Measurements from ENCODE around the gene ANKDD1B. TPM values are rescaled to one million over a fixed set of nuclear protein-coding genes. Genes with fewer than 3 reads are reported as not detected.

The ANKDD1B gene
- total and polyA plus RNA-seq, 3 experiments from 2014 or later: 0.12 to 0.44 TPM; not detected in 1

GRCh38 chr5:75637949-75638348, 26.7 kb downstream of the ANKDD1B start:
- peaks cover 0 to 7% of the 10 kb centered on the region in 2 donors for H3K27me3 Mint-ChIP-seq

GRCh38 chr5:75639535-75640311, 28.5 kb downstream of the ANKDD1B start:
- Histone ChIP-seq H3K27me3 (ENCODE audit: insufficient read depth, low read length, poor library complexity, severe bottlenecking) (no peaks in the 10 kb centered on the region), H3K4me3 (ENCODE audit: low read length) (no peak overlapping the region), H3K27ac (ENCODE audit: low read depth, low read length) (no peak overlapping the region), H3K36me3 (ENCODE audit: insufficient read depth, low read length) (no peaks in the 10 kb centered on the region), H3K4me1 (ENCODE audit: insufficient read depth, low read length) (no peaks in the 10 kb centered on the region), H3K9me3 (ENCODE audit: low read length) (no peaks in the 10 kb centered on the region)
- peaks cover 0 to 4% (median 0%) of the 10 kb centered on the region in 5 donors for H3K9me3 Mint-ChIP-seq
- no peaks in the 10 kb centered on the region for H3K4me1 Mint-ChIP-seq
- ChIA-PET POLR2A (no interaction called here), CTCF (no interaction called here)
- H3K36me3 Mint-ChIP-seq: peaks cover 0 to 3% (median 0%) of the 10 kb centered on the region in 3 donors
- H3K4me3 Mint-ChIP-seq: no peak overlapping the region
- no peak for DNase-seq
- H3K27ac Mint-ChIP-seq: no peak overlapping the region
- peaks cover 0 to 7% of the 10 kb centered on the region in 2 donors for H3K27me3 Mint-ChIP-seq

More at GRCh38 chr5:75637949-75638348, 26.7 kb downstream of the ANKDD1B start:
- Mint-ChIP-seq H3K9me3 (peaks cover 0 to 4% (median 0%) of the 10 kb centered on the region in 5 donors), H3K4me1 (no peaks in the 10 kb centered on the region), H3K36me3 (peaks cover 0 to 12% (median 0%) of the 10 kb centered on the region in 3 donors), H3K4me3 (no peak overlapping the region), H3K27ac (no peak overlapping the region)
- H3K27me3 ChIP-seq (ENCODE audit: insufficient read depth, low read length, poor library complexity, severe bottlenecking): no peaks in the 10 kb centered on the region
- no peaks in the 10 kb centered on the region for H3K36me3 ChIP-seq (ENCODE audit: insufficient read depth, low read length)
- ChIA-PET CTCF (no interaction called here), POLR2A (no interaction called here)
- no peaks in the 10 kb centered on the region for H3K4me1 ChIP-seq (ENCODE audit: insufficient read depth, low read length)
- H3K27ac ChIP-seq (ENCODE audit: low read depth, low read length): no peak overlapping the region
- H3K9me3 ChIP-seq (ENCODE audit: low read length): no peaks in the 10 kb centered on the region
- no peak for DNase-seq
- no peak overlapping the region for H3K4me3 ChIP-seq (ENCODE audit: low read length)

GRCh38 chr5:75640395-75640794, 29.1 kb downstream of the ANKDD1B start:
- H3K4me1 Mint-ChIP-seq: no peaks in the 10 kb centered on the region
- CTCF ChIA-PET: no interaction called here
- Histone ChIP-seq H3K27me3 (ENCODE audit: insufficient read depth, low read length, poor library complexity, severe bottlenecking) (no peaks in the 10 kb centered on the region), H3K27ac (ENCODE audit: low read depth, low read length) (no peak overlapping the region), H3K4me3 (ENCODE audit: low read length) (no peak overlapping the region), H3K36me3 (ENCODE audit: insufficient read depth, low read length) (no peaks in the 10 kb centered on the region), H3K9me3 (ENCODE audit: low read length) (no peaks in the 10 kb centered on the region), H3K4me1 (ENCODE audit: insufficient read depth, low read length) (no peaks in the 10 kb centered on the region)
- H3K9me3 Mint-ChIP-seq: peaks cover 0 to 4% (median 0%) of the 10 kb centered on the region in 5 donors
- H3K36me3 Mint-ChIP-seq: peaks cover 0 to 3% (median 0%) of the 10 kb centered on the region in 3 donors
- no peak overlapping the region for H3K4me3 Mint-ChIP-seq
- H3K27ac Mint-ChIP-seq: no peak overlapping the region
- H3K27me3 Mint-ChIP-seq: peaks cover 0 to 7% of the 10 kb centered on the region in 2 donors
- POLR2A ChIA-PET: no interaction called here
- no peak for DNase-seq

GRCh38 chr5:75640826-75641225, 29.6 kb downstream of the ANKDD1B start:
- Histone ChIP-seq H3K4me1 (ENCODE audit: insufficient read depth, low read length) (no peaks in the 10 kb centered on the region), H3K36me3 (ENCODE audit: insufficient read depth, low read length) (no peaks in the 10 kb centered on the region), H3K27me3 (ENCODE audit: insufficient read depth, low read length, poor library complexity, severe bottlenecking) (no peaks in the 10 kb centered on the region), H3K9me3 (ENCODE audit: low read length) (no peaks in the 10 kb centered on the region), H3K27ac (ENCODE audit: low read depth, low read length) (no peak overlapping the region), H3K4me3 (ENCODE audit: low read length) (no peak overlapping the region)
- no peak for DNase-seq
- Mint-ChIP-seq H3K36me3 (no peaks in the 10 kb centered on the region), H3K27ac (no peak overlapping the region), H3K27me3 (peaks cover 0 to 7% of the 10 kb centered on the region in 2 donors), H3K4me1 (no peaks in the 10 kb centered on the region), H3K4me3 (no peak overlapping the region), H3K9me3 (peaks cover 0 to 4% (median 0%) of the 10 kb centered on the region in 5 donors)
- ChIA-PET CTCF (no interaction called here), POLR2A (no interaction called here)

GRCh38 chr5:75648712-75649111, 37.5 kb downstream of the ANKDD1B start:
- Mint-ChIP-seq H3K27ac (no peak overlapping the region), H3K4me1 (peaks cover 0 to 7% (median 0%) of the 10 kb centered on the region in 3 donors)
- CTCF ChIA-PET: no interaction called here

GRCh38 chr5:75651575-75652238, 40.5 kb downstream of the ANKDD1B start:
- CTCF ChIA-PET: no interaction called here
- POLR2A ChIA-PET: no interaction called here
- Histone ChIP-seq H3K27me3 (ENCODE audit: insufficient read depth, low read length, poor library complexity, severe bottlenecking) (no peaks in the 10 kb centered on the region), H3K36me3 (ENCODE audit: insufficient read depth, low read length) (no peaks in the 10 kb centered on the region), H3K27ac (ENCODE audit: low read depth, low read length) (no peak overlapping the region), H3K4me3 (ENCODE audit: low read length) (no peak overlapping the region), H3K9me3 (ENCODE audit: low read length) (no peaks in the 10 kb centered on the region), H3K4me1 (ENCODE audit: insufficient read depth, low read length) (no peaks in the 10 kb centered on the region)
- peaks cover 0 to 6% (median 0%) of the 10 kb centered on the region in 5 donors for H3K9me3 Mint-ChIP-seq
- peaks cover 0 to 7% (median 0%) of the 10 kb centered on the region in 3 donors for H3K4me1 Mint-ChIP-seq
- peaks cover 2 to 4% of the 10 kb centered on the region in 2 donors for H3K27me3 Mint-ChIP-seq
- DNase-seq: no peak
- H3K4me3 Mint-ChIP-seq: no peak overlapping the region
- no peak overlapping the region for H3K27ac Mint-ChIP-seq
- H3K36me3 Mint-ChIP-seq: peaks cover 0 to 6% (median 0%) of the 10 kb centered on the region in 3 donors

More at GRCh38 chr5:75648712-75649111, 37.5 kb downstream of the ANKDD1B start:
- Histone ChIP-seq H3K4me3 (ENCODE audit: low read length) (no peak overlapping the region), H3K4me1 (ENCODE audit: insufficient read depth, low read length) (no peaks in the 10 kb centered on the region), H3K27me3 (ENCODE audit: insufficient read depth, low read length, poor library complexity, severe bottlenecking) (no peaks in the 10 kb centered on the region), H3K9me3 (ENCODE audit: low read length) (no peaks in the 10 kb centered on the region), H3K36me3 (ENCODE audit: insufficient read depth, low read length) (no peaks in the 10 kb centered on the region), H3K27ac (ENCODE audit: low read depth, low read length) (no peak overlapping the region)
- H3K36me3 Mint-ChIP-seq: peaks cover 0 to 6% (median 0%) of the 10 kb centered on the region in 3 donors
- no peaks in the 10 kb centered on the region for H3K27me3 Mint-ChIP-seq
- DNase-seq: no peak
- H3K9me3 Mint-ChIP-seq: peaks cover 0 to 6% (median 0%) of the 10 kb centered on the region in 5 donors
- POLR2A ChIA-PET: no interaction called here
- no peak overlapping the region for H3K4me3 Mint-ChIP-seq

GRCh38 chr5:75653521-75653920, 42.3 kb downstream of the ANKDD1B start:
- Mint-ChIP-seq H3K9me3 (peaks cover 0 to 3% (median 0%) of the 10 kb centered on the region in 5 donors), H3K4me3 (no peak overlapping the region), H3K27me3 (peaks cover 2 to 4% of the 10 kb centered on the region in 2 donors), H3K27ac (no peak overlapping the region), H3K4me1 (peaks cover 0 to 3% (median 0%) of the 10 kb centered on the region in 3 donors), H3K36me3 (peaks cover 0 to 3% (median 0%) of the 10 kb centered on the region in 3 donors)
- Histone ChIP-seq H3K27ac (ENCODE audit: low read depth, low read length) (no peak overlapping the region), H3K9me3 (ENCODE audit: low read length) (no peaks in the 10 kb centered on the region), H3K27me3 (ENCODE audit: insufficient read depth, low read length, poor library complexity, severe bottlenecking) (no peaks in the 10 kb centered on the region), H3K4me1 (ENCODE audit: insufficient read depth, low read length) (no peaks in the 10 kb centered on the region), H3K36me3 (ENCODE audit: insufficient read depth, low read length) (no peaks in the 10 kb centered on the region), H3K4me3 (ENCODE audit: low read length) (no peak overlapping the region)
- no peak for DNase-seq
- ChIA-PET POLR2A (no interaction called here), CTCF (no interaction called here)

- no peaks in the 10 kb centered on the region for H3K9me3 ChIP-seq (ENCODE audit: low read length)
- no peaks in the 10 kb centered on the region for H3K4me1 Mint-ChIP-seq
- no peak for DNase-seq
- ChIA-PET CTCF (no interaction called here), POLR2A (no interaction called here)
- peaks cover 2 to 4% of the 10 kb centered on the region in 2 donors for H3K27me3 Mint-ChIP-seq
- no peaks in the 10 kb centered on the region for H3K9me3 Mint-ChIP-seq
- H3K4me1 ChIP-seq (ENCODE audit: insufficient read depth, low read length): no peaks in the 10 kb centered on the region
- H3K36me3 ChIP-seq (ENCODE audit: insufficient read depth, low read length): no peaks in the 10 kb centered on the region
- no peak overlapping the region for H3K27ac Mint-ChIP-seq
- H3K27ac ChIP-seq (ENCODE audit: low read depth, low read length): no peak overlapping the region
- no peak overlapping the region for H3K4me3 ChIP-seq (ENCODE audit: low read length)
- H3K4me3 Mint-ChIP-seq: no peak overlapping the region
- H3K36me3 Mint-ChIP-seq: no peaks in the 10 kb centered on the region
- H3K27me3 ChIP-seq (ENCODE audit: insufficient read depth, low read length, poor library complexity, severe bottlenecking): no peaks in the 10 kb centered on the region
Measured at GRCh38 chr5:75654693-75655295, 43.5 kb downstream of the ANKDD1B start.
